GM23338 (cell line): ENCODE measurements around the gene WDR62. TPM values are rescaled to one million over a fixed set of nuclear protein-coding genes. Genes with fewer than 3 reads are reported as not detected.
"Not testable (repeated sequence)": the region's sequence is repeated elsewhere in the genome, so short reads cannot be mapped to it uniquely, and the experiment has no call there.

Experiments used
- ATAC-seq: fragments of 200-7000 bp; cut with Tn5 transposase; 3 replicates; pipeline ENCODE4 v1.9.1; 2020
- DNase-seq: peaks from one replicate; pipeline ENCODE4 v3.0.0-alpha.2; 2015; ENCODE audit warnings: low spot score
- H2AFZ ChIP-seq: fragments of 200-600 bp; sonication (generic); 2 replicates; pipeline ENCODE4 v1.8.0; 2016; ENCODE audit warnings: antibody characterized with exemption, mild to moderate bottlenecking, moderate library complexity
- H3F3A ChIP-seq: fragments of 200-600 bp; sonication (generic); replicated peaks from 2 replicates; pipeline ENCODE4 v1.8.0; 2017; ENCODE audit warnings: antibody characterized with exemption, mixed run types, low read depth
- H3K27ac ChIP-seq: fragments of 200-600 bp; sonication (generic); 2 replicates; pipeline ENCODE4 v1.6.1; 2016; ENCODE audit warnings: low read depth
- H3K27me3 ChIP-seq: fragments of 200-600 bp; sonication (generic); 2 replicates; pipeline ENCODE4 v1.8.0; 2016; ENCODE audit warnings: mild to moderate bottlenecking, mixed run types, moderate library complexity; ENCODE audit not compliant: insufficient read depth
- H3K36me3 ChIP-seq: fragments of 200-600 bp; sonication (generic); 2 replicates; pipeline ENCODE4 v1.8.0; 2016; ENCODE audit warnings: mild to moderate bottlenecking; ENCODE audit not compliant: insufficient read depth
- H3K4me1 ChIP-seq: fragments of 200-600 bp; sonication (generic); 2 replicates; pipeline ENCODE4 v1.8.0; 2016; ENCODE audit warnings: mild to moderate bottlenecking, moderate library complexity; ENCODE audit not compliant: insufficient read depth
- H3K4me2 ChIP-seq: fragments of 200-600 bp; sonication (generic); 2 replicates; pipeline ENCODE4 v1.7.1; 2017; ENCODE audit warnings: mixed run types
- H3K4me3 ChIP-seq: fragments of 200-600 bp; sonication (generic); 2 replicates; pipeline ENCODE4 v1.6.1; 2016; ENCODE audit warnings: mixed run types
- H3K79me2 ChIP-seq: fragments of 200-600 bp; sonication (generic); replicated peaks from 2 replicates; pipeline ENCODE4 v1.8.0; 2017; ENCODE audit warnings: mild to moderate bottlenecking; ENCODE audit not compliant: insufficient read depth
- H3K9me2 ChIP-seq: fragments of 200-600 bp; sonication (generic); 2 replicates; pipeline ENCODE4 v1.8.0; 2017; ENCODE audit not compliant: insufficient read depth
- H4K20me1 ChIP-seq: fragments of 200-600 bp; sonication (generic); replicated peaks from 2 replicates; pipeline ENCODE4 v1.8.0; 2017; ENCODE audit warnings: mild to moderate bottlenecking; ENCODE audit not compliant: insufficient read depth
- H3K27ac Mint-ChIP-seq: 2 replicates; pipeline ENCODE4 v1.8.0; 2020; ENCODE audit warnings: inconsistent platforms, mild to moderate bottlenecking, moderate library complexity, mixed read lengths
- H3K27me3 Mint-ChIP-seq: 3 replicates; pipeline ENCODE4 v1.8.0; 2022; ENCODE audit warnings: low read depth, mild to moderate bottlenecking, moderate library complexity, mixed read lengths, inconsistent platforms; ENCODE audit not compliant: insufficient read depth, poor library complexity
- H3K36me3 Mint-ChIP-seq: 3 replicates; pipeline ENCODE4 v1.8.0; 2021; ENCODE audit warnings: low read depth, mild to moderate bottlenecking, inconsistent platforms, moderate library complexity, mixed read lengths
- H3K4me1 Mint-ChIP-seq: 3 replicates; pipeline ENCODE4 v1.8.0; 2020; ENCODE audit warnings: mild to moderate bottlenecking, inconsistent platforms, mixed read lengths
- H3K4me3 Mint-ChIP-seq: 3 replicates; pipeline ENCODE4 v1.8.0; 2021; ENCODE audit warnings: moderate library complexity, mild to moderate bottlenecking, inconsistent platforms, mixed read lengths
- H3K9me3 Mint-ChIP-seq: 3 replicates; pipeline ENCODE4 v1.8.0; 2020; ENCODE audit warnings: moderate library complexity, mild to moderate bottlenecking, inconsistent platforms, mixed read lengths
- CREB1 ChIP-seq: fragments of 250-450 bp; sonication (Bioruptor Pico); IDR thresholded peaks from 2 replicates; pipeline ENCODE4 v1.5.0; 2020; ENCODE audit warnings: low read depth, mild to moderate bottlenecking, moderate library complexity
- CTCF ChIP-seq, 2 experiments: fragments of 200-600 bp in 1 of 2; sonication (generic) in 1 of 2; conservative IDR thresholded peaks; 2 replicates each; pipeline versions ENCODE4 v1.5.1 to v1.6.1; 2016 to 2017; ENCODE audit warnings: antibody characterized with exemption in 2 of 2, low read depth in 2 of 2, mild to moderate bottlenecking in 2 of 2, moderate library complexity in 1 of 2
- EZH2 ChIP-seq: fragments of 200-600 bp; sonication (generic); IDR thresholded peaks from one replicate; pipeline ENCODE4 v1.8.0; 2017; ENCODE audit warnings: antibody characterized with exemption, mild to moderate bottlenecking, low read depth; ENCODE audit not compliant: unreplicated experiment
- JUNB ChIP-seq: IDR thresholded peaks from one replicate; pipeline ENCODE4 v1.6.1; 2016; ENCODE audit warnings: antibody characterized with exemption; ENCODE audit not compliant: unreplicated experiment
- REST ChIP-seq: IDR thresholded peaks from one replicate; pipeline ENCODE4 v1.6.1; 2018; ENCODE audit warnings: antibody characterized with exemption; ENCODE audit not compliant: unreplicated experiment
- STAT1 ChIP-seq: IDR thresholded peaks from one replicate; pipeline ENCODE4 v1.6.1; 2016; ENCODE audit warnings: antibody characterized with exemption; ENCODE audit not compliant: unreplicated experiment
- ZNF331 ChIP-seq: fragments of 250-450 bp; sonication (Bioruptor Pico); IDR thresholded peaks from 2 replicates; pipeline ENCODE4 v1.5.0; 2020; ENCODE audit warnings: low read depth, mild to moderate bottlenecking, moderate library complexity
- polyA plus RNA-seq: library from polyadenylated mRNA; unstranded; fragments of >200 nt; fragmentation: Nextera tagmentation; extraction: Ambion mirVana; gene quantifications from 2 replicates; pipeline ENCODE4 v1.2.1, GENCODE V29; 2016
- total RNA-seq: library from RNA; depleted of rRNA; stranded (reverse); fragments of >200 nt; shearing (Covaris generic); gene quantifications from 2 replicates; pipeline ENCODE4 v1.2.3, GENCODE V29; 2014
- TF ChIP-seq, protein P1 (sequence below): IDR thresholded peaks from 2 replicates; pipeline ENCODE4 v1.6.1; 2016; ENCODE audit warnings: antibody characterized with exemption

The WDR62 gene
- total and polyA plus RNA-seq, 2 experiments from 2014 or later, result 14.1 to 45.4 TPM

DNA sequence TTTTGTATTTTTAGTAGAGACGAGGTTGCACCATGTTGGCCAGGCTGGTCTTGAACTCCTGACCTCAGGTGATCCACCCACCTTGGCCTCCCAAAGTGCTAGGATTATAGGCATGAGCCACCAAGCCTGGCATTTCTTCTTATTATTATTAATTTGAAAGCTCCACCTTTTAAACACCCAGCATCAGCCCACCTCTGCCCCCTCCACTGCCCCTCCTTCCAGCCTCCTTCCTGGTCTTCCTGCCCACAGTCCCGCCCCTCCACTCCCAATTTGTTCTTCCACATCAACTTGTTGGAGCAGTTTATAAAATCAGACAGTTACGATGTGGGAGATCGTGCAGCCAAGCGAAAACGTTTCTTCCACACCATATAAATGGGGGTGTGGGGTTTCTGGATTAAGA is 14.2 kb upstream of the WDR62 start (continued):
- TF ChIP-seq EZH2 (no peak), REST (no peak)

DNA sequence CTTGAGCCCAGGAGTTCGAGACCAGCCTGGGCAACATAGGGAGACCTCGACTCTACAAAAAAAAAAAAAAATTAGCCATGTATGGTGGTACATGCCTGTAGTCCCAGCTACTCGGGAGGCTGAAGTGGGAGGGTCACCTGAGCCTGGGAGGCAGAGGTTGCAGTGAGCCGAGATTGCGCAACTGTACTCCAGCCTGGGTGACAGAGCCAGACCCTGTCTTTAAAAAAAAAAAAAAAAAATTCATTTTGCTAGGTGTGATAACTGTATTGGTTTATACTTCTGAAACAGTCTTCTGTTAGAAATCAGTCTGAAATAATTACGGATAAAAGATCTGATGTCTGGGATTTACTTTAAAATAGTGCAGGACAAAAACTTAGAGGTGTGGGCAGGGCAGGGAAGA is 13.6 kb upstream of the WDR62 start:
- Mint-ChIP-seq H3K4me1 (peaks cover 13% of the 10 kb centered on the region; the same call in 2 of the 3 replicates), H3K27ac (peak overlapping the region; percentile 42)
- H3K27me3 Mint-ChIP-seq, H3K79me2 ChIP-seq, DNase-seq, H3K9me2 ChIP-seq, H3K36me3 Mint-ChIP-seq, ATAC-seq, H4K20me1 ChIP-seq, H3F3A ChIP-seq, H2AFZ ChIP-seq, H3K4me2 ChIP-seq, H3K27me3 ChIP-seq, H3K9me3 Mint-ChIP-seq, H3K36me3 ChIP-seq, H3K4me3 Mint-ChIP-seq, H3K4me3 ChIP-seq: not testable (repeated sequence)
- Histone ChIP-seq H3K4me1 (peaks cover 12% of the 10 kb centered on the region), H3K27ac (peak overlapping the region; percentile 81)

GRCh38 chr19:36041831-36042230 is 12.9 kb upstream of the WDR62 start:
- no peak overlapping the region for H3K4me3 ChIP-seq
- peak overlapping the region; percentile 46; the same call in 1 of the 2 replicates for H3K4me2 ChIP-seq
- Mint-ChIP-seq H3K27ac (no peak overlapping the region), H3K27me3 (peaks cover 5% of the 10 kb centered on the region), H3K4me1 (peaks cover 13% of the 10 kb centered on the region; the same call in 2 of the 3 replicates), H3K36me3 (0 out of 3 replicates have a peak, but pooled peaks cover 3% of the 10 kb centered on the region), H3K9me3 (no peaks in the 10 kb centered on the region), H3K4me3 (no peak overlapping the region)
- no peak for TF ChIP-seq ZNF331 (CRISPR knock-in tag)
- no peak for TF ChIP-seq CREB1 (CRISPR knock-in tag)
- no peak for TF ChIP-seq STAT1
- no peak for TF ChIP-seq EZH2
- TF ChIP-seq JUNB, result no peak
- TF ChIP-seq, protein P1, sequence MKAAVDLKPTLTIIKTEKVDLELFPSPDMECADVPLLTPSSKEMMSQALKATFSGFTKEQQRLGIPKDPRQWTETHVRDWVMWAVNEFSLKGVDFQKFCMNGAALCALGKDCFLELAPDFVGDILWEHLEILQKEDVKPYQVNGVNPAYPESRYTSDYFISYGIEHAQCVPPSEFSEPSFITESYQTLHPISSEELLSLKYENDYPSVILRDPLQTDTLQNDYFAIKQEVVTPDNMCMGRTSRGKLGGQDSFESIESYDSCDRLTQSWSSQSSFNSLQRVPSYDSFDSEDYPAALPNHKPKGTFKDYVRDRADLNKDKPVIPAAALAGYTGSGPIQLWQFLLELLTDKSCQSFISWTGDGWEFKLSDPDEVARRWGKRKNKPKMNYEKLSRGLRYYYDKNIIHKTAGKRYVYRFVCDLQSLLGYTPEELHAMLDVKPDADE, result no peak
- no peak for TF ChIP-seq CTCF (conservative IDR thresholded peaks at IDR 0.05; ENCODE audit: low read depth in 2 of 2)
- H2AFZ ChIP-seq, result no peak overlapping the region
- H3K9me2 ChIP-seq, result 0 out of 2 replicates have a peak, but pooled peaks cover 2% of the 10 kb centered on the region
- H3K27ac ChIP-seq, result peak overlapping the region; percentile 81
- ATAC-seq (peak; percentile 77), DNase-seq (peak; percentile 57)
- H3F3A ChIP-seq, result 0 out of 2 replicates have a peak, but pooled peaks cover 3% of the 10 kb centered on the region
- H3K36me3 ChIP-seq, result no peaks in the 10 kb centered on the region
- H3K27me3 ChIP-seq, result no peaks in the 10 kb centered on the region
- peaks cover 12% of the 10 kb centered on the region for H3K4me1 ChIP-seq
- H3K79me2 ChIP-seq, result no peaks in the 10 kb centered on the region
- H4K20me1 ChIP-seq, result peaks cover 5% of the 10 kb centered on the region; the same call in 1 of the 2 replicates
